ENCODE measurements around the gene STARD3NL.

- no peak for TF ChIP-seq GATA2 (IDR thresholded peaks at IDR 0.05; ENCODE audit: low read depth, low read length)
- no peak for TF ChIP-seq GATA3 (IDR thresholded peaks at IDR 0.05; ENCODE audit: low read depth, low read length)
Measured at GRCh38 chr7:38192327-38192726, 14.3 kb downstream of the STARD3NL start.
